Measurements from ENCODE around the gene CHL1.

CHL1 gene

GRCh38 chr3:297585-297984 is 101.0 kb downstream of the CHL1 start:
- H3K4me3 ChIP-seq (ENCODE audit: low read length) = no peak overlapping the region
- no peaks in the 10 kb centered on the region for H3K4me1 ChIP-seq (ENCODE audit: insufficient read depth, low read length)
- H3K36me3 ChIP-seq (ENCODE audit: insufficient read depth, low read length) = no peaks in the 10 kb centered on the region
- H2AFZ ChIP-seq (ENCODE audit: low read depth, low read length) = no peak overlapping the region
- no peaks in the 10 kb centered on the region for H3K9me3 ChIP-seq (ENCODE audit: low read length)
- H3K27me3 ChIP-seq (ENCODE audit: insufficient read depth, low read length) = no peaks in the 10 kb centered on the region

- Histone ChIP-seq H3K4me1 (ENCODE audit: insufficient read depth, low read length) (no peaks in the 10 kb centered on the region), H3K9me3 (ENCODE audit: low read length) (no peaks in the 10 kb centered on the region), H3K4me3 (ENCODE audit: low read length) (no peak overlapping the region), H3K36me3 (ENCODE audit: insufficient read depth, low read length) (no peaks in the 10 kb centered on the region), H3K27me3 (ENCODE audit: insufficient read depth, low read length) (no peaks in the 10 kb centered on the region), H2AFZ (ENCODE audit: low read depth, low read length) (no peak overlapping the region)
Measured at GRCh38 chr3:299590-300301, 103.2 kb downstream of the CHL1 start.

- no peaks in the 10 kb centered on the region for H3K36me3 ChIP-seq (ENCODE audit: insufficient read depth, low read length)
- H3K4me1 ChIP-seq (ENCODE audit: insufficient read depth, low read length) = no peaks in the 10 kb centered on the region
- no peaks in the 10 kb centered on the region for H3K9me3 ChIP-seq (ENCODE audit: low read length)
- no peaks in the 10 kb centered on the region for H3K27me3 ChIP-seq (ENCODE audit: insufficient read depth, low read length)
- H2AFZ ChIP-seq (ENCODE audit: low read depth, low read length) = no peak overlapping the region
- H3K4me3 ChIP-seq (ENCODE audit: low read length) = no peak overlapping the region
Measured at GRCh38 chr3:307182-307581, 110.6 kb downstream of the CHL1 start.

GRCh38 chr3:308597-309321 is 112.2 kb downstream of the CHL1 start:
- Histone ChIP-seq H3K27me3 (ENCODE audit: insufficient read depth, low read length) (no peaks in the 10 kb centered on the region), H3K4me1 (ENCODE audit: insufficient read depth, low read length) (peaks cover 9% of the 10 kb centered on the region), H2AFZ (ENCODE audit: low read depth, low read length) (no peak overlapping the region), H3K4me3 (ENCODE audit: low read length) (no peak overlapping the region), H3K9me3 (ENCODE audit: low read length) (no peaks in the 10 kb centered on the region), H3K36me3 (ENCODE audit: insufficient read depth, low read length) (no peaks in the 10 kb centered on the region)

- H3K4me1 ChIP-seq (ENCODE audit: insufficient read depth, low read length) = peaks cover 9% of the 10 kb centered on the region
- H3K9me3 ChIP-seq (ENCODE audit: low read length) = no peaks in the 10 kb centered on the region
- no peaks in the 10 kb centered on the region for H3K36me3 ChIP-seq (ENCODE audit: insufficient read depth, low read length)
- H2AFZ ChIP-seq (ENCODE audit: low read depth, low read length) = no peak overlapping the region
- no peaks in the 10 kb centered on the region for H3K27me3 ChIP-seq (ENCODE audit: insufficient read depth, low read length)
- H3K4me3 ChIP-seq (ENCODE audit: low read length) = no peak overlapping the region
Measured at GRCh38 chr3:312160-312733, 115.7 kb downstream of the CHL1 start.

GRCh38 chr3:312911-313310 is 116.3 kb downstream of the CHL1 start:
- no peaks in the 10 kb centered on the region for H3K36me3 ChIP-seq (ENCODE audit: insufficient read depth, low read length)
- H3K27me3 ChIP-seq (ENCODE audit: insufficient read depth, low read length) = no peaks in the 10 kb centered on the region
- H2AFZ ChIP-seq (ENCODE audit: low read depth, low read length) = no peak overlapping the region
- H3K9me3 ChIP-seq (ENCODE audit: low read length) = no peaks in the 10 kb centered on the region
- peaks cover 9% of the 10 kb centered on the region for H3K4me1 ChIP-seq (ENCODE audit: insufficient read depth, low read length)
- no peak overlapping the region for H3K4me3 ChIP-seq (ENCODE audit: low read length)

GRCh38 chr3:317012-317411 is 120.4 kb downstream of the CHL1 start:
- no peaks in the 10 kb centered on the region for H3K9me3 ChIP-seq (ENCODE audit: low read length)

GRCh38 chr3:318903-319302 is 122.3 kb downstream of the CHL1 start:
- H3K27me3 ChIP-seq (ENCODE audit: insufficient read depth, low read length) = no peaks in the 10 kb centered on the region
- H3K36me3 ChIP-seq (ENCODE audit: insufficient read depth, low read length) = no peaks in the 10 kb centered on the region
- no peak overlapping the region for H2AFZ ChIP-seq (ENCODE audit: low read depth, low read length)
- no peaks in the 10 kb centered on the region for H3K9me3 ChIP-seq (ENCODE audit: low read length)
- no peaks in the 10 kb centered on the region for H3K4me1 ChIP-seq (ENCODE audit: insufficient read depth, low read length)
- no peak overlapping the region for H3K4me3 ChIP-seq (ENCODE audit: low read length)

More at GRCh38 chr3:317012-317411, 120.4 kb downstream of the CHL1 start:
- H3K4me3 ChIP-seq (ENCODE audit: low read length) = no peak overlapping the region
- no peak overlapping the region for H2AFZ ChIP-seq (ENCODE audit: low read depth, low read length)
- H3K36me3 ChIP-seq (ENCODE audit: insufficient read depth, low read length) = no peaks in the 10 kb centered on the region
- H3K4me1 ChIP-seq (ENCODE audit: insufficient read depth, low read length) = peaks cover 9% of the 10 kb centered on the region
- H3K27me3 ChIP-seq (ENCODE audit: insufficient read depth, low read length) = no peaks in the 10 kb centered on the region

GRCh38 chr3:324423-324822 is 127.9 kb downstream of the CHL1 start:
- no peaks in the 10 kb centered on the region for H3K36me3 ChIP-seq (ENCODE audit: insufficient read depth, low read length)
- no peak overlapping the region for H2AFZ ChIP-seq (ENCODE audit: low read depth, low read length)
- no peak overlapping the region for H3K4me3 ChIP-seq (ENCODE audit: low read length)
- no peaks in the 10 kb centered on the region for H3K9me3 ChIP-seq (ENCODE audit: low read length)
- H3K27me3 ChIP-seq (ENCODE audit: insufficient read depth, low read length) = no peaks in the 10 kb centered on the region
- H3K4me1 ChIP-seq (ENCODE audit: insufficient read depth, low read length) = no peaks in the 10 kb centered on the region

- Histone ChIP-seq H3K4me1 (ENCODE audit: insufficient read depth, low read length) (no peaks in the 10 kb centered on the region), H3K4me3 (ENCODE audit: low read length) (no peak overlapping the region), H3K36me3 (ENCODE audit: insufficient read depth, low read length) (no peaks in the 10 kb centered on the region), H2AFZ (ENCODE audit: low read depth, low read length) (no peak overlapping the region), H3K9me3 (ENCODE audit: low read length) (no peaks in the 10 kb centered on the region), H3K27me3 (ENCODE audit: insufficient read depth, low read length) (no peaks in the 10 kb centered on the region)
Measured at GRCh38 chr3:325495-325894, 128.9 kb downstream of the CHL1 start.

GRCh38 chr3:330494-331115 is 134.0 kb downstream of the CHL1 start:
- Histone ChIP-seq H3K9me3 (ENCODE audit: low read length) (no peaks in the 10 kb centered on the region), H2AFZ (ENCODE audit: low read depth, low read length) (no peak overlapping the region), H3K36me3 (ENCODE audit: insufficient read depth, low read length) (no peaks in the 10 kb centered on the region), H3K4me3 (ENCODE audit: low read length) (no peak overlapping the region), H3K4me1 (ENCODE audit: insufficient read depth, low read length) (peaks cover 9% of the 10 kb centered on the region), H3K27me3 (ENCODE audit: insufficient read depth, low read length) (no peaks in the 10 kb centered on the region)

GRCh38 chr3:331881-332280 is 135.3 kb downstream of the CHL1 start:
- H2AFZ ChIP-seq (ENCODE audit: low read depth, low read length) = no peak overlapping the region
- no peaks in the 10 kb centered on the region for H3K36me3 ChIP-seq (ENCODE audit: insufficient read depth, low read length)
- H3K4me3 ChIP-seq (ENCODE audit: low read length) = no peak overlapping the region
- no peaks in the 10 kb centered on the region for H3K9me3 ChIP-seq (ENCODE audit: low read length)
- peaks cover 9% of the 10 kb centered on the region for H3K4me1 ChIP-seq (ENCODE audit: insufficient read depth, low read length)
- H3K27me3 ChIP-seq (ENCODE audit: insufficient read depth, low read length) = no peaks in the 10 kb centered on the region

- Histone ChIP-seq H3K4me1 (ENCODE audit: insufficient read depth, low read length) (peaks cover 9% of the 10 kb centered on the region), H2AFZ (ENCODE audit: low read depth, low read length) (no peak overlapping the region), H3K27me3 (ENCODE audit: insufficient read depth, low read length) (no peaks in the 10 kb centered on the region), H3K9me3 (ENCODE audit: low read length) (no peaks in the 10 kb centered on the region), H3K4me3 (ENCODE audit: low read length) (no peak overlapping the region), H3K36me3 (ENCODE audit: insufficient read depth, low read length) (no peaks in the 10 kb centered on the region)
Measured at GRCh38 chr3:332701-333100, 136.1 kb downstream of the CHL1 start.

All from neuron (in vitro differentiated cells).